ENCODE results near the gene MAS1.

Gene MAS1

GRCh38 chr6:159877256-159877808 lies 13.5 kb upstream of the MAS1 start:
- H3K4me3 ChIP-seq (ENCODE audit: low read depth, low read length): no peak overlapping the region
- no peak for DNase-seq (ENCODE audit: low read depth, low spot score)
- in situ Hi-C loops (cut with HindIII; ENCODE audit: low sequenced_read_pairs): no loop called here
- no peak for TF ChIP-seq CTCF (IDR thresholded peaks at IDR 0.05; ENCODE audit: low read depth, low read length)

GRCh38 chr6:159878341-159878740 lies 12.4 kb upstream of the MAS1 start:
- DNase-seq (ENCODE audit: low read depth, low spot score): no peak
- in situ Hi-C loops (cut with HindIII; ENCODE audit: low sequenced_read_pairs): no loop called here
- no peak for TF ChIP-seq CTCF (IDR thresholded peaks at IDR 0.05; ENCODE audit: low read depth, low read length)
- no peak overlapping the region for H3K4me3 ChIP-seq (ENCODE audit: low read depth, low read length)

DNA sequence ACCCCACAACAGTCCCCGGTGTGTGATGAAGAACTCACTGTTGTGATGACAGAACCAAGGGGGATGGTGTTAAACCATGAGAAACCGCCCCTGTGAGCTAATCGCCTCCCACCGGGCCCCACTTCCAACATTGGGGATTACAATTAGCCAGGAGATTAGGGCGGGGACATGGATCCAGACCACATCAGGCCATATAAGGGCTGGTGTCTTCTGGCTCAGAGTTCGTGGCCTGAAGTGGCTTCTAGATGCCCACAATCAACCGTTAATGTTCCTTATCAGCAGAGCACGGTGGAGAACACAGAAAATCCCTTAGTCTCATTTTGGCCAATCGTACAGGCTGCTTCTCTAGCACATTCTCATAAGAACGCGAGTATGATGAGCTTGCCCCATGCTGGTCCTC lies 10.9 kb upstream of the MAS1 start:
- DNase-seq (ENCODE audit: low read depth, low spot score): no peak
- TF ChIP-seq CTCF (IDR thresholded peaks at IDR 0.05; ENCODE audit: low read depth, low read length): no peak
- in situ Hi-C loops (cut with HindIII; ENCODE audit: low sequenced_read_pairs): no loop called here
- no peak overlapping the region for H3K4me3 ChIP-seq (ENCODE audit: low read depth, low read length)

- no peak for DNase-seq (ENCODE audit: low read depth, low spot score)
- no peak overlapping the region for H3K4me3 ChIP-seq (ENCODE audit: low read depth, low read length)
- in situ Hi-C loops (cut with HindIII; ENCODE audit: low sequenced_read_pairs): no loop called here
- TF ChIP-seq CTCF (IDR thresholded peaks at IDR 0.05; ENCODE audit: low read depth, low read length): no peak
These were observed 10.3 kb upstream of the MAS1 start for GRCh38 chr6:159880412-159880975.

DNA sequence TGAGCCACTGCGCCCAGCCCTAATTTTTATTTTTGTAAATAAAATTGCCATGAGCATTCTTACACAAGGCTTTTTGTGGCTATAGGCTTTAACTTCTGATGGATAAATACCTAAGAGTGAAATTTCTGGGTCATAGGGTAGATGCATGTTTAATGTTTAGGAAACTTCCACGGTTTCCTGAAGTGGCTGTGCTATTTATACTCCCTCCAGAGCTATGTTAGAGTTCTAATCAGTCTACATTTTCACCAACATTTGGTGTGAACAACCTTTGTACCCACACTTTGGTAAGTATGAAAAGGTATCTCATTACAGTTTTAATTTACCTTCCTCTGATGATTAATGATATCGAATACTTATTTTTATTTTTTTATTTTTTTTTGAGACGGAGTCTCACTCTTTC lies 6.1 kb upstream of the MAS1 start:
- no peak for DNase-seq (ENCODE audit: low read depth, low spot score)
- no peak overlapping the region for H3K4me3 ChIP-seq (ENCODE audit: low read depth, low read length)
- in situ Hi-C loops (cut with HindIII; ENCODE audit: low sequenced_read_pairs): no loop called here
- no peak for TF ChIP-seq CTCF (IDR thresholded peaks at IDR 0.05; ENCODE audit: low read depth, low read length)

DNA sequence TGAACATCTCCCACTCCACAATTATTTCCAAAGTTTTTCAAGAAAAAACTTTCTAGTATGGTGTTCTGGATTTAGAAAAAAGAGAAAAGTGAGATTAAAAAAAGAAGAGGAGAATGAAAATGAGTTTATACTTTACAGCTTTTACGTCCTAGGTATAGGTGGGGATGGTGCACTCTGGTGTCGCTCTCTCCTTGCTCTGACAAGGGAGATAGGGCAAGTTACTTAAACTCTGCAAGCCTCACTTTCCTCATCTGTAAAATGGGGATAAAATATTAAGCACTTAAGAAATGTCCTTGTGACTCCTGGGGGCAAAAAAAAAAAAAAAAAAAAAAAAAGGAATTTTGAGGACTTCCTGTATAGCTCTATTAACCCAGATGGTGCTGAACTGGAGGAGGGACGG lies 4.5 kb upstream of the MAS1 start:
- no peak for DNase-seq (ENCODE audit: low read depth, low spot score)
- TF ChIP-seq CTCF (IDR thresholded peaks at IDR 0.05; ENCODE audit: low read depth, low read length): no peak
- in situ Hi-C loops (cut with HindIII; ENCODE audit: low sequenced_read_pairs): no loop called here
- H3K4me3 ChIP-seq (ENCODE audit: low read depth, low read length): no peak overlapping the region

Data from astrocyte of the spinal cord (primary cell).